Measurements from ENCODE around the gene ORAI2. TPM values are rescaled to one million over a fixed set of nuclear protein-coding genes. Genes with fewer than 3 reads are reported as not detected.

ORAI2 gene
- total RNA-seq (2014; rRNA removed; shearing (Covaris generic)) (130 and 149 TPM in 2 replicates), total RNA-seq (2022) (230 and 263 TPM in 2 replicates), Bru-seq, nascent RNA (percentile 83 among the genes with signal in this experiment), BruChase-seq, experiment 1, labeled RNA remaining after a 6-hour chase (percentile 96 among the genes with signal in this experiment), BruChase-seq, experiment 2, labeled RNA remaining after a 2-hour chase (percentile 92 among the genes with signal in this experiment)
- long read RNA-seq, full-length matches to known transcripts = 382 of 552 reads
- long read RNA-seq, partial matches to known transcripts = 97 of 552 reads
- long read RNA-seq, other reads (novel, unspliced or antisense) = 73 of 552 reads

DNA sequence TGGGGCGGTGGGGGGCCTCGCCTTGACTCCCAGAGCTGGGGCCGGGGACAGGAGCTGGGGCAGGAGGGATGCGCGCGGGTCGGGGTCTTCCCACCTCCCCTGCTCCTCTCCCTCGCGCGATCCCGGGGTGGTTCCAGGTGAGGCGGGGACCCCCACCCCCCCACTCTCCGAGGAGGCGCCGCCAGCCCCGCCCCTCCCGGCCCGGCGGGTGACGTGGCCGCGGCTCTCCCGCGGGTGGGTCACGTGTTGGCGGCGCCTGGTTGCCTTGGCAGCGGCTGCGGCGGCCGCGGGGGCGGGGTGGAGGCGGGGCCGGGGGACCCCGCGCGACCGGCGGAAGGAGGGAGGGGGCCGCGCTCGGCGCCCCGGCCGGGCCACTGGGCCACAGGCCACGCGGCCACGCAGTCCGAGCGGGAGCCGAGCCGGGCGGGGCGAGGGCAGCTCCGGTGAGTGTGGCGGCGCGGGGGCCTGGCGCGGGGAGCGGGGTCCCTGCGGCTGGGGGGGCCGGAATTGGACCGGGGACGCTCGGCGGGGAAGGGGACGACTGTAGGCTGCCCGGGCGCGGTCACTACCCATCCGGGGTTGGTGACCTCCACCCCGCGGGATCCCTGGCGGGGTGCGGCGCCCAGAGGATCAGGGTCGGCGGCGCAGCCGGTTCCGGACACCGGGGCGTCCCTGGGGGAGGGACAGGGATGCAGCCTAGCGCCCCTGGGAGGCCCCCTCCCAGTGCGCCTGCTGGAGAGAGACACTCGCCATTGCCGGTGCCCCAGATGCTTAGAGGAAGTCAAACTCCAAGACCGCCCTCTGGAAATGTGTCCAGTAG is at the start of gene ORAI2:
Gene ORAI2, plus strand, starts transcription at position 357 of the 820 bp plus-strand sequence. CDS start 5,382 bp downstream, outside the sequence.
- H2AFZ ChIP-seq (ENCODE audit: low read length) = no peak within 1 kb of the TSS; the same call in 1 of the 2 replicates
- H3K4me2 ChIP-seq (ENCODE audit: low read length) = peak within 1 kb of the TSS; percentile 99
- peak within 1 kb of the TSS; percentile 80 for H3K4me3 ChIP-seq (ENCODE audit: low read depth, low read length, poor library complexity, severe bottlenecking)
- ChIA-PET POLR2A (interaction anchor here (0.7 to 6.2 kb wide), 5 partner anchors 8 to 32 kb away, joined by 3 to 66 read pairs (median 6); no protein-coding TSS in a partner anchor), CTCF (ENCODE audit: unreplicated experiment) (interaction anchor here (0.9 kb wide), 1 partner anchor 17 kb away, joined by 3 read pairs; no protein-coding TSS in a partner anchor)
- no peak for TF ChIP-seq EZH2phosphoT487 (IDR thresholded peaks at IDR 0.05; ENCODE audit: borderline replicate concordance, low read depth, low read length)
- TF ChIP-seq, protein P1, sequence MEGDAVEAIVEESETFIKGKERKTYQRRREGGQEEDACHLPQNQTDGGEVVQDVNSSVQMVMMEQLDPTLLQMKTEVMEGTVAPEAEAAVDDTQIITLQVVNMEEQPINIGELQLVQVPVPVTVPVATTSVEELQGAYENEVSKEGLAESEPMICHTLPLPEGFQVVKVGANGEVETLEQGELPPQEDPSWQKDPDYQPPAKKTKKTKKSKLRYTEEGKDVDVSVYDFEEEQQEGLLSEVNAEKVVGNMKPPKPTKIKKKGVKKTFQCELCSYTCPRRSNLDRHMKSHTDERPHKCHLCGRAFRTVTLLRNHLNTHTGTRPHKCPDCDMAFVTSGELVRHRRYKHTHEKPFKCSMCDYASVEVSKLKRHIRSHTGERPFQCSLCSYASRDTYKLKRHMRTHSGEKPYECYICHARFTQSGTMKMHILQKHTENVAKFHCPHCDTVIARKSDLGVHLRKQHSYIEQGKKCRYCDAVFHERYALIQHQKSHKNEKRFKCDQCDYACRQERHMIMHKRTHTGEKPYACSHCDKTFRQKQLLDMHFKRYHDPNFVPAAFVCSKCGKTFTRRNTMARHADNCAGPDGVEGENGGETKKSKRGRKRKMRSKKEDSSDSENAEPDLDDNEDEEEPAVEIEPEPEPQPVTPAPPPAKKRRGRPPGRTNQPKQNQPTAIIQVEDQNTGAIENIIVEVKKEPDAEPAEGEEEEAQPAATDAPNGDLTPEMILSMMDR (conservative IDR thresholded peaks at IDR 0.05; ENCODE audit: low read length) = 0 out of 2 replicates have a peak, but pooled peaks have one; percentile 28
- H3K9me2 ChIP-seq (ENCODE audit: insufficient read depth, low read length) = no peaks in the 10 kb centered on the region
- no TSS peak for BruUV-seq (replicated peaks)
- H4K20me1 ChIP-seq (ENCODE audit: insufficient read depth, low read length) = no peaks in the 10 kb centered on the region
- H3K36me3 ChIP-seq (ENCODE audit: insufficient read depth, low read length) = peaks cover 44% of the 10 kb centered on the region
- peak; percentile 89 for DNase-seq (ENCODE audit: low spot score)
- intact Hi-C loops (cut with micrococcal nuclease; ENCODE audit: unreplicated experiment) = loop anchor here (1.0 to 5.0 kb wide), 3 partner anchors 8 to 576 kb away; partner anchors contain the start of gene PRKRIP1
- H3K27ac ChIP-seq (ENCODE audit: low read depth, low read length, poor library complexity, severe bottlenecking) = peak within 1 kb of the TSS; percentile 94
- H3K79me2 ChIP-seq (ENCODE audit: insufficient read depth, low read depth, low read length) = peaks cover 51% of the 10 kb centered on the region
- H3K9me3 ChIP-seq (ENCODE audit: low read length) = no peaks in the 10 kb centered on the region
- peaks cover 68% of the 10 kb centered on the region for H3K4me1 ChIP-seq (ENCODE audit: insufficient read depth, low read length, poor library complexity, severe bottlenecking)

DNA sequence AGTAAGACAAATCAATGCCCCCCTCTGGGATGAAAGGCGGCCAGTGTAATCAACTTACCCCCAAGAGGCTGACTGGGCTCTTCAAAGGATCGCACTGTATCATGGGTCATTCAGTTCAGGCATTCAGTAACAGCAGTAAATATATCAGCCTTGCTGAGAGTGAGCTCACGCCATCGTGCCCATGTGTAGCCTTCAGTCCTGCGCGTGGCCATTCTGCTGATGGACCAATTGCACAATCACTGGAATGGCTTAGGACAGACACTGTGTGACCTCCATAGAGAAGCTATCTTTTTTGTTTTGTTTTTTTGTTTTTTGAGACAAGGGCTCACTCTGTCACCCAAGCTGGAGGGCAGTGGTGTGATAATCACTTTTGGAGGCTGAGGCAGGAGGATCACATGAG is 46.3 kb upstream of the ORAI2 start:
- Histone ChIP-seq H4K20me1 (ENCODE audit: insufficient read depth, low read length) (no peaks in the 10 kb centered on the region), H3K4me1 (ENCODE audit: insufficient read depth, low read length, poor library complexity, severe bottlenecking) (peaks cover 5% of the 10 kb centered on the region), H3K4me3 (ENCODE audit: low read depth, low read length, poor library complexity, severe bottlenecking) (no peak overlapping the region), H2AFZ (ENCODE audit: low read length) (no peak overlapping the region), H3K36me3 (ENCODE audit: insufficient read depth, low read length) (peaks cover 70% of the 10 kb centered on the region), H3K79me2 (ENCODE audit: insufficient read depth, low read depth, low read length) (peaks cover 1% of the 10 kb centered on the region; the same call in 1 of the 2 replicates), H3K4me2 (ENCODE audit: low read length) (no peak overlapping the region), H3K9me3 (ENCODE audit: low read length) (no peaks in the 10 kb centered on the region), H3K9me2 (ENCODE audit: insufficient read depth, low read length) (no peaks in the 10 kb centered on the region), H3K27ac (ENCODE audit: low read depth, low read length, poor library complexity, severe bottlenecking) (no peak overlapping the region)
- ChIA-PET POLR2A (no interaction called here), CTCF (ENCODE audit: unreplicated experiment) (no interaction called here)
- no TSS peak for BruUV-seq (replicated peaks)
- TF ChIP-seq, protein P1 (conservative IDR thresholded peaks at IDR 0.05; ENCODE audit: low read length) = no peak
- no peak for TF ChIP-seq EZH2phosphoT487 (IDR thresholded peaks at IDR 0.05; ENCODE audit: borderline replicate concordance, low read depth, low read length)
- intact Hi-C loops (cut with micrococcal nuclease; ENCODE audit: unreplicated experiment) = loop anchor here (5.0 kb wide), 1 partner anchor 65 kb away; no protein-coding TSS in a partner anchor
- no peak for DNase-seq (ENCODE audit: low spot score)

All from OCI-LY7 (cell line).